Liver (tissue), 3 donors: Measurements from ENCODE around the gene KPNA2.

ENCODE experiments used
- GABPA ChIP-seq, 2 donors: IDR thresholded peaks in 1 of 2; conservative IDR thresholded peaks in 1 of 2; 2 replicates each; pipeline ENCODE4 v1.6.1; 2016; ENCODE audit warnings: antibody characterized with exemption in 2 of 2, mild to moderate bottlenecking in 1 of 2, moderate library complexity in 1 of 2
- HNF4G ChIP-seq: IDR thresholded peaks from 2 replicates; pipeline ENCODE4 v1.6.1; 2016; ENCODE audit warnings: antibody characterized with exemption
- TAF1 ChIP-seq: conservative IDR thresholded peaks from 2 replicates; pipeline ENCODE4 v1.6.1; 2016; ENCODE audit warnings: antibody characterized with exemption, mild to moderate bottlenecking
- TF ChIP-seq, protein P1 (sequence below): fragments of 150-350 bp; IDR thresholded peaks from 2 replicates; pipeline ENCODE4 v1.5.1; 2017; ENCODE audit warnings: improper control_type of control experiment, low read depth, low read length; ENCODE audit not compliant: missing input control
- TF ChIP-seq, protein P2 (sequence below): IDR thresholded peaks from 2 replicates; pipeline ENCODE4 v1.6.1; 2016; ENCODE audit warnings: antibody characterized with exemption
- TF ChIP-seq, protein P3 (sequence below): IDR thresholded peaks from 2 replicates; pipeline ENCODE4 v1.6.1; 2016; ENCODE audit warnings: antibody characterized with exemption, mild to moderate bottlenecking
- TF ChIP-seq, protein P4 (sequence below): IDR thresholded peaks from 2 replicates; pipeline ENCODE4 v1.6.1; 2016; ENCODE audit warnings: antibody characterized with exemption
- TF ChIP-seq, protein P5 (sequence below): IDR thresholded peaks from 2 replicates; pipeline ENCODE4 v1.6.1; 2016; ENCODE audit warnings: antibody characterized with exemption
- donor health status: healthy.
- donor health status: healthy.

DNA sequence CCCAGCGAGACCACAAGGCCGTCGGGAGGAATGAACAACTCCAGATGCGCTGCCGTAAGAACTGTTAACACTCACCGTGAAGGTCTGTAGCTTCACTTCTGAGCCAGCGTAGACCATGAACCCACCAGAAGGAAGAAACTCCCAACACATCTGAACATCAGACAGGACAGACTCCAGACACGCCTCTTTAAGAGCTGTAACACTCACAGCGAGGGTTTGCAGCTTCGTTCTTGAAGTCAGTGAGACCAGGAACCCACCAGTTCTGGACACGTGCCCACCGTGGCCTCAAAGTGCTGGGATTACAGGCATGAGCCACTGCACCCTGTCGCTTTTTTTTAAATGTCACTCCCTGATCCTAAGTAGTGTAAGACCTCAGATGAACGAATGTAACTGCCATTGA, 17.3 kb downstream of the KPNA2 start:
- TF ChIP-seq, protein P1, sequence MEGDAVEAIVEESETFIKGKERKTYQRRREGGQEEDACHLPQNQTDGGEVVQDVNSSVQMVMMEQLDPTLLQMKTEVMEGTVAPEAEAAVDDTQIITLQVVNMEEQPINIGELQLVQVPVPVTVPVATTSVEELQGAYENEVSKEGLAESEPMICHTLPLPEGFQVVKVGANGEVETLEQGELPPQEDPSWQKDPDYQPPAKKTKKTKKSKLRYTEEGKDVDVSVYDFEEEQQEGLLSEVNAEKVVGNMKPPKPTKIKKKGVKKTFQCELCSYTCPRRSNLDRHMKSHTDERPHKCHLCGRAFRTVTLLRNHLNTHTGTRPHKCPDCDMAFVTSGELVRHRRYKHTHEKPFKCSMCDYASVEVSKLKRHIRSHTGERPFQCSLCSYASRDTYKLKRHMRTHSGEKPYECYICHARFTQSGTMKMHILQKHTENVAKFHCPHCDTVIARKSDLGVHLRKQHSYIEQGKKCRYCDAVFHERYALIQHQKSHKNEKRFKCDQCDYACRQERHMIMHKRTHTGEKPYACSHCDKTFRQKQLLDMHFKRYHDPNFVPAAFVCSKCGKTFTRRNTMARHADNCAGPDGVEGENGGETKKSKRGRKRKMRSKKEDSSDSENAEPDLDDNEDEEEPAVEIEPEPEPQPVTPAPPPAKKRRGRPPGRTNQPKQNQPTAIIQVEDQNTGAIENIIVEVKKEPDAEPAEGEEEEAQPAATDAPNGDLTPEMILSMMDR = no peak
- TF ChIP-seq GABPA (IDR thresholded peaks at IDR 0.05 in 1 of 2, conservative IDR thresholded peaks at IDR 0.05 in 1 of 2) = no peak
- TF ChIP-seq, protein P2, sequence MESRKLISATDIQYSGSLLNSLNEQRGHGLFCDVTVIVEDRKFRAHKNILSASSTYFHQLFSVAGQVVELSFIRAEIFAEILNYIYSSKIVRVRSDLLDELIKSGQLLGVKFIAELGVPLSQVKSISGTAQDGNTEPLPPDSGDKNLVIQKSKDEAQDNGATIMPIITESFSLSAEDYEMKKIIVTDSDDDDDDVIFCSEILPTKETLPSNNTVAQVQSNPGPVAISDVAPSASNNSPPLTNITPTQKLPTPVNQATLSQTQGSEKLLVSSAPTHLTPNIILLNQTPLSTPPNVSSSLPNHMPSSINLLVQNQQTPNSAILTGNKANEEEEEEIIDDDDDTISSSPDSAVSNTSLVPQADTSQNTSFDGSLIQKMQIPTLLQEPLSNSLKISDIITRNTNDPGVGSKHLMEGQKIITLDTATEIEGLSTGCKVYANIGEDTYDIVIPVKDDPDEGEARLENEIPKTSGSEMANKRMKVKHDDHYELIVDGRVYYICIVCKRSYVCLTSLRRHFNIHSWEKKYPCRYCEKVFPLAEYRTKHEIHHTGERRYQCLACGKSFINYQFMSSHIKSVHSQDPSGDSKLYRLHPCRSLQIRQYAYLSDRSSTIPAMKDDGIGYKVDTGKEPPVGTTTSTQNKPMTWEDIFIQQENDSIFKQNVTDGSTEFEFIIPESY = no peak
- TF ChIP-seq, protein P3, sequence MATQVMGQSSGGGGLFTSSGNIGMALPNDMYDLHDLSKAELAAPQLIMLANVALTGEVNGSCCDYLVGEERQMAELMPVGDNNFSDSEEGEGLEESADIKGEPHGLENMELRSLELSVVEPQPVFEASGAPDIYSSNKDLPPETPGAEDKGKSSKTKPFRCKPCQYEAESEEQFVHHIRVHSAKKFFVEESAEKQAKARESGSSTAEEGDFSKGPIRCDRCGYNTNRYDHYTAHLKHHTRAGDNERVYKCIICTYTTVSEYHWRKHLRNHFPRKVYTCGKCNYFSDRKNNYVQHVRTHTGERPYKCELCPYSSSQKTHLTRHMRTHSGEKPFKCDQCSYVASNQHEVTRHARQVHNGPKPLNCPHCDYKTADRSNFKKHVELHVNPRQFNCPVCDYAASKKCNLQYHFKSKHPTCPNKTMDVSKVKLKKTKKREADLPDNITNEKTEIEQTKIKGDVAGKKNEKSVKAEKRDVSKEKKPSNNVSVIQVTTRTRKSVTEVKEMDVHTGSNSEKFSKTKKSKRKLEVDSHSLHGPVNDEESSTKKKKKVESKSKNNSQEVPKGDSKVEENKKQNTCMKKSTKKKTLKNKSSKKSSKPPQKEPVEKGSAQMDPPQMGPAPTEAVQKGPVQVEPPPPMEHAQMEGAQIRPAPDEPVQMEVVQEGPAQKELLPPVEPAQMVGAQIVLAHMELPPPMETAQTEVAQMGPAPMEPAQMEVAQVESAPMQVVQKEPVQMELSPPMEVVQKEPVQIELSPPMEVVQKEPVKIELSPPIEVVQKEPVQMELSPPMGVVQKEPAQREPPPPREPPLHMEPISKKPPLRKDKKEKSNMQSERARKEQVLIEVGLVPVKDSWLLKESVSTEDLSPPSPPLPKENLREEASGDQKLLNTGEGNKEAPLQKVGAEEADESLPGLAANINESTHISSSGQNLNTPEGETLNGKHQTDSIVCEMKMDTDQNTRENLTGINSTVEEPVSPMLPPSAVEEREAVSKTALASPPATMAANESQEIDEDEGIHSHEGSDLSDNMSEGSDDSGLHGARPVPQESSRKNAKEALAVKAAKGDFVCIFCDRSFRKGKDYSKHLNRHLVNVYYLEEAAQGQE = no peak
- no peak for TF ChIP-seq HNF4G
- TF ChIP-seq TAF1 = no peak
- TF ChIP-seq, protein P4, sequence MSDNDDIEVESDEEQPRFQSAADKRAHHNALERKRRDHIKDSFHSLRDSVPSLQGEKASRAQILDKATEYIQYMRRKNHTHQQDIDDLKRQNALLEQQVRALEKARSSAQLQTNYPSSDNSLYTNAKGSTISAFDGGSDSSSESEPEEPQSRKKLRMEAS = no peak
- TF ChIP-seq, protein P5, sequence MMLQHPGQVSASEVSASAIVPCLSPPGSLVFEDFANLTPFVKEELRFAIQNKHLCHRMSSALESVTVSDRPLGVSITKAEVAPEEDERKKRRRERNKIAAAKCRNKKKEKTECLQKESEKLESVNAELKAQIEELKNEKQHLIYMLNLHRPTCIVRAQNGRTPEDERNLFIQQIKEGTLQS = no peak
